NOMO-1 (cell line): ENCODE measurements around the gene WHRN.
A peak's percentile ranks its signal among the peaks of the same experiment; 100 is the strongest.

ENCODE experiments used
- DNase-seq, 2 experiments: peaks; one replicate each; lab custom pipeline; 2025; ENCODE audit not compliant: unreplicated experiment in 2 of 2; lab: John Stamatoyannopoulos, UW

Gene WHRN

DNA sequence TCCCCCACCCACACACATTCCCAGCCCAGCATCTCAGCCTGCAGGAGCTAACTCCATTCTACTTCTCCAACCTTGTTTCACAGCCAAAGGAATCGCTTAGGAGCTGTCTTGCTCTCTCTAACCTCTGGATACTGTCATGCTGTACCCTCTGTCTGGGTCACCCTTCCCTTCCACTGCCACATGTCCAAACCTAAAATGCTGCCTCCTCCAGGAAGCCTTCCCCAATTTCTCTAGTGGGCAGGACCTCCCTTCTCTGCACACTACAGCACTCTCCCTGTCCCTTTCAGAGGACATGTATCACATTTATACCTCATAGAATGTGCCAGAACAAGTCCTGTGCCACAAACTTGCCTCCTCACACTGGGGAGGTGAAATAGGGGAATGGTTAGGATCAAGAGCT is 30.8 kb downstream of the WHRN start:
- no peak for DNase-seq

DNA sequence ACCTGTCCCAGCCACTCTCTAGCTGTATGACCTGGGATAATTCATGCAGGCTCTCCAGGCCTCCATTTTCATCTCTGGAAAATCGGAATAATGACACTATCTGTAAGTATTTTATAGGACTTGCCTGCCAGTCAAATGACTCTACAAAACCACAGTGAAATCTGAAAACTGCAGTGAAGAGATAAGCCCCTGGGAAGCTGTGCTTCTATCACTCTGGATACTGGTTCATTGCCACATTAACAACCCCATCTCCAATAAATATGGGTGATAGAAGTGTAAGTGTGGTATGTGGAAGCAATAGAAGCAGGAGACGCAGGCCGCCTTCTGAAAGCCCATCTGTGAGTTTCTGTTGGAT is 31.8 kb downstream of the WHRN start:
- no peak for DNase-seq

DNA sequence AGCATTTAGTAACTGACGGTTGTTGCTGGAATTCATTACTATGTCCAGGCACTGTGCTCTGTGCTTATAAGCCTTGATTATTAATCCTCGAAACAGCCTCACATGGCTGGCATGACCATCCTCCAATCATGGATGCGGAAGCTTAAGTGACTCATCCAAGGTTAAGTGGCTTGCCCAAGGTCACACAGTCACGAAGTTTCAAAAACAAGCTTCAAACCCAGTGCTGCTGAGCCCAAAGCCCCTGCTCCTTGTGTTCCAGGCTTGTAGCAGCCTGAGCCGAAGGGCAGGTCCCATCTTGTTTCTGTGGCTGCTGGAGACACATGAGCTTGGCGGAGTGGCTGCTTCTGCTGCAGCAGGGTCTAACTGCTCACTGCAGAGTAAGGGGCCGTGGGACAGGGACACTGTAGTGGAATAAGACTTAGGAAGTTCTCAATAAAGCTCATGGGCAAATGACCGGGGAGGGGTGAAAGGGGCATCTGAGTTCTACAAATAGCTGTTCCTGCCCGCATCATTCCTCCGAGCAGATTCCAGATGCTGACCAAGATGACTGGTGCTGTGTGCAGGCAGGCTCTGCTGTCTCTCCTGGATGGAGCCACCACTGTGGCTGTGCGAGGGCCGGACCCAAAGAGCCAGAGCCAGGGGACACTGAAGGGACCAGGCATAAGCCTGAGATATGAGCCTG is 32.4 kb downstream of the WHRN start:
- DNase-seq = no peak

DNA sequence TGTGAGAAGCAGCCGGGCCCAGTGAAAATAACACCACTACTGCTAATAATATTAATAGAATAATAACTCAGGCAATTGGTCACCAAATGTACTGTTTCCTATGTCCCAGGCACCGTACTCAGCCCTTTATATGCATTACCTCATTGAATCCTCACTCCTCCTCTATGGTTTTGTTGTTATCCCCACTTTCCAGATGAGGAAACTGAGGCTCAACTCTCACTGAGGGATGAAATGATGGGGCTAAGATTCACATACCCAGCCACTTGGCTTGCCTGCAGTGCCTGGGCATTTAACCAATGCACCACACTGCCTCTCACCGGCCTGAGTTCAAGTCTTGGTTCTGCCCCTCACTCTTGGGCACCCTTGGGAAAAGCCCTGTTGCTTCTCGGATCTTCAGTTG is 34.1 kb downstream of the WHRN start:
- DNase-seq = no peak

DNA sequence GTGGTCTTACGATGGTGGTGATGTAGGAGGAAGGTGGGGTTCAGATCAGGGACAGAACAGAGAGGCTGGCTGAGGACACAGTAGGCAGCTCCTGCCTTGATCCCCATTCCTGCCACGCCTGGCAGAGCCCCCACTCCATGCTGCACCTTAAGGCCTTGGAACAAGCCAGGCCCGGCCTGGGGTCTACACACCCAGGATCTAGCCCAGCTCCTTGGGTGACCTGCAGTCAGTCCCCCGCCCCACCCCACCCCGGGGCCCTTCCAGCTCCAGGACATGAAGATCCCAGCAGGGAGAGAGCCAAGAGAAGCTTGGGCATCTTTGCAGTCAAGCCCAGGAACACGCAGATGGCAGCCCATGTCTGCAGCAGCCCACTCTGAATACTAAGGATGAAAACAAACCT is 34.7 kb downstream of the WHRN start:
- DNase-seq = no peak

DNA sequence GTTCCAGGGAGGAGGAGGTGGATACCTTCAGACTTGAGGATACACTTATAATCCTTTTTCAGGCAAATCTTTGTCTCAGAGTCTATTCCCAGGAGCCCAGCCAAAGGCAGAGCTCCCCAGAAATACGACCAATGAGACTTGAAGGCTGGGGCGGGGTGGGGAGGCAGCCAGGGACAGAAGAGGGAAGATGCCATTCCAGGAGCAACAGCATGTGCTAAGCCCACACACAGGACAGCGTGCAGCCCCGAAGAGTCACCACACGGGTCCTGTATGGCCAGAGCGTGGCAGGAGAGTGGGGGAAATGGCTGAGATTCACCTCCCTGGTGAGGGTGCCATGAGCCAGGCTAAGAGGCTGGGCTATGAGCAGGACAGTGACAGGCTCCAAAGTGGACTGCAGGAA is 35.2 kb downstream of the WHRN start:
- DNase-seq = no peak

DNA sequence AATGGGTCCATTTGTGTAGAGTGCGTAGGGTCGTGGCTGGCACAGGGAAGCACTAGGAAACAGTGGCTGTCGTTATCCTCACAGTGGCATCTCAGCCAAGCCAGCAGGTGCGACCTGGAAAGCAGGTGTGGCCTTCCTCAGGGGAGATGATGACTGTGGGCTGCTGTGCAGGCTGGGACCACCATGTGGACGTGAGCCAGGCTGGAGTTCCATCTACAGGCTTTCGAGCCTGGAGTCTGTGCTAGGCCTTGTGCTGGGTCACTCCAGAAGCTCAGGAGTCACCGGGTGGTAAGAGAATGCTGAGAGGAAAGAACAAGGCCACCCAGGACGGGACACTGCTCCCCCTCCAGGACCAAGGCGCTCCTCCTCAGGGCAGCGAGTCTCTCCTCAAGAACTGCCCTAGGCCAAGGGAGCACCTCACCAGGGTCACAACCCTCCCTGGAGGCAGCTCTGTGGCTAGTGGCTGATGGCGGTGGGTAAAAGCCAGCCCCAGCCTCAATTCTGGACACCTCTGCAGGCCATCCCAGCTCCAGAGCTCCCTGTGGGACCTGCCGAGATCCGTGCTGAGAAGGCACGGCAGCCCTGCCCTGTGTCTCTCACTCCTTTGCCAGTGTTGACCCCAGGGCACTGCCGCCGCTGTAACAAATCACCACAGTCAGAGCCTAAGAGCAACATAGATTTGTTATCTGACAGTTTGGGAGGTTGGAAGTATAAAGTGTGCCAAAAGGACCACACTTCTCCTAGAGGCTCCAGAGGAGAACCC is 36.0 kb downstream of the WHRN start:
- DNase-seq = no peak

DNA sequence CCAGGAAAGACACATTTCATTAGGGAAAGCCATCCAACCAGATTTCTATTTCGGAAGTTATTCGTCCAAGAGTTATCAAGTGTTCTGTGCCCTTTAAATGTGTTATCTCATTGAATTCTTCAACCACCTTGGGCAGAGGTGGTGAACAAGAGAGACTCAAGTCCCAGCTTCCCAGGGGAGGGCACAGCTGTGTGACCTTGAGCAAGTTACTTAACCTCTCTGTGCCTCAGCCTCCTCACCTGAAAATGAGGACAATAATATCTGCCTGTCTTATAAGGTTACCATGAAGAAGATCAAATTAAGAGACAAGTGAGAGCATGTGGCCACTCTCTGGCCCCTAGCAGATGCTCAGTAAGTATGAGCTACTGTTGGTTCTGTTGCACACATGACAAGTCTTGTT is 37.4 kb downstream of the WHRN start:
- DNase-seq = no peak

DNA sequence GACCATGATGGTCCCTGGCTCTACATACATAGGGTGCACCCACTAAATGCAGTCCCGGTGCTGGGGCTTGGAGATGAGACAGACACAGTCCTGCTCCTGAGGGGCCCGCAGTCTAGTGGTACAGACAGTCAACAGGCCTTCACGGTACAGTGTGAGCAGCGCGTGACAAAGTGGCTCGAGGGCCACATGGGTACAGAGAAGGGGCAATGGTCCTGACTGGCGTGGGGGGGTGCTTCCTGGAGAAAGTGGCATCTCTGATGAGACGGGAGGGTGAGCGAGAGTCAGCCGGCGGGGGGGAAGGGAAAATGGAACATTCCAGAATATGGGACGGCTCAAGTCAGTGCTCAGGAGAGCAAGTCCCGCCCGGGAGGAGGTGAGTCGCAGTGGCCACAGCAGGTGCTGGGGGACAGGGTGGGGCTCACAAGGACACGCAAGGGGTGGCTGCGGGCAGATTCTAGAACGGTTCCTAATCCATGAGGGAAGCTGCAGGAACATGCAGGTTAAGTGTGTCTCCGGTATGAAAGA is 38.0 kb downstream of the WHRN start:
- no peak for DNase-seq

DNA sequence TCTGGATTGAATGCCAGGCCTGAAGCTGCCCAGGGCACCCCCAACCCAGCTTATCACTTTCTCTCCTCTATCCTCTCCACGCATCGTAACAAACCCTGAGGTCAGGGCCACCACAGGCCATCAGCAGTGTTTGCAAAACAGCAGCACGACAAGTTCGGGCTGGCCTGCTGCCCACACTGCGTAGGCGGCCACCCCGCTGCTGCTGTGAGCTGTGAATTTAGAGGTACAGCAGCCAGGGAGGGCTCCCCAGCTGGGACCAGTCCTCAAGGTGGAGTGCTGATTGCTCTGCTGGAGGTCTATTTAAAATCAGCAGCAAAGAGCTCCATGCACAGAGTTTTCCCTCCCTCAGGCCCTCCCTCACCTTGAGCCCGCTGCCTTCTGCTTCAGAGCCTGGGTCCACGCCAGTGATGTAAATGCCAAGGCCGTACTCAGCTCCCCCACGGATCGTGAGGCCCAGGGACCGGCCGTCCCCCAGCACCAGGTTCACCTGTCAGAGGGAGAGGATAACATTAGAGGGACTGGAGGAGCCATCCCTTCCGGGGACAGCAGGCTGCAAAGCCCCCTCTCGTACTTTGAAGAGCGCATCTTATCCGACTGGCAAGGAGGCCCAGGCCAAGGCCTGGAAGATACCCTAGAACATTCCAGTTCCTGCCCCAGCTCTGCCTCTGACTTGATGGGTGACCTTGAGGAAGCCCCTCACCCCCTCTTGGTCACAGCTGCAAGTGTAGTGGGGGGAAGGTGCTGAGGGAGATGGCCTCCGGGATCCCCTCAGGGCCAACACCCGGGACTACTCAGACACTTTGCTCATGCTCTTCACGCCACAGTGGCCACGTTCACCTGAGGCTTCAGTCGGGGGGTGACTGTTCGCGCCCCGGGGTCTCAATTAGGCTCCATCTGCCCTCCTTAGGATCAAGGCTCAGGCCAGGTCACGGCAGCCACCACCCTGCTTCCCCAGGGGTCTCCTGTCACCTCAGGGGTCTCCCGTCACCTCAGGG is 39.1 kb downstream of the WHRN start:
- DNase-seq = no peak

DNA sequence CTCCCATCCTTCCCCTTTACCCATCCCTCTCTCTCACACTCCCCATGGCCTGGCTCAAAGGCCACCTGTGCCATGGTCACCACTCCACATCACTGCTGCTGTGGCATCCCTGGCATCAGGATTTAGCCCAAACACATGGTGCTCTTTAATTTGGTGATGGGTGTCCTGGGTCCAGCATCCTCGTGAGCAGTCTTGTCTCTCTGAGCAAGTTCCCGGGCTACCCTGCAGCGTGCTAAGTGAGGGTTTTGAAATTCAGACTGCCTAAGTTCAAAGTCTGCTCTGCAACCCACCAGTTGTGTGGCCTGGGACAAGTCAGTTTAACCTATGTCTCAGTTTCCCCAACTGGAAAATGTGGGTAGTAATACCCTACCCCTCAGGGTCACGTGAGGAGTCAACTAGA is 39.9 kb downstream of the WHRN start:
- no peak for DNase-seq

DNA sequence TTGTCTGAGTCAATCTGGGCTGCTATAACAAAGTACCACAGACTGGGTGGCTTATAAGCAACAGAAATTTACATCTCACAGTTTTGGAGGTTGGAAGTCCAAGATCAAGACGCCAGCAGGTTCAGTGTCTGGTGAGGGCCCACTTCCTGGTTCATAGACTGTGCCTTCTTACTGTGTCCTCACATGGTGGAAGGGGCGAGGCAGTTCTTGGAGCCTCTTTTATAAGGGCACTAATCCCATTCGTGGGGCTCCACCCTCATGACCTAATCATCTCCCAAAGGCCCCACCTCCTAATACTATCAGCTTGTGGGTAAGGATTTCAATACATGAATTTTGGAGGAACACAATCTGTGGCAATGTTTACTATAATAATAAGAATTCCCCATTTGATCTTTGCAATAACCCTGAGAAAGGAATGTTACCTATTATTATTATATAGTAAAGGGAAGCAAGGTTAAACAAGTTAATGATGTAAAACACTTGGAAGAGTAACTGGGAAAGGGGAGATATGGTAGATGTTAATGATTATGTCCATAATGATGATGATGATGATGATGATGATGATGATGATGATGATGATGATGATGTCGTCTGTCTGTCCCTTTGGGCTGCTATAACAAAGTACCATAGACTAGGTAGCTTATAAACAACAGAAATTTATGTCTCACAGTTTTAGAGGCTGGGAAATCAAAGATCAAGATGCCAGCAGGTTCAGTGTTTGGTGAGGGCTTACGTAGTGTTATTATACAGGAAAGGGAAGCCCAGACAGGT is 40.8 kb downstream of the WHRN start:
- DNase-seq = no peak

DNA sequence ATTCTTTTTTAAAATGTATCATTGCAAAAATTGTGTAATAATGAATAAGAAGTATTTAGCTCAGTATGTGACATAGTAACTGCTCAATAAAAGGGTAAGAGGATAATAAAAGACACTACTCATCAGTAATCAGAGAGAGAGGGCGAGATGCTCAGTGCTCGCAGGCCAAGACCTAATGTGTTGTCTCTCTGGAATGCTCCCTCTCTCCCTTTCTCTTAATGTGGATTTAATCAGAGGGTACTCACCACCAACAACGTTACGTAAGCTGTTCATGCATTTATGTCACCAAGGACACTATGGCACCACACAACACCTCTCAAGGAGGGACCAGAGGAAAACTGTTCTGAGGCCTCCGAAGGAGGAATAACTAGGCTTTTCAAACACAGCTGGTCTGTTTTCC is 42.5 kb downstream of the WHRN start:
- no peak for DNase-seq

DNA sequence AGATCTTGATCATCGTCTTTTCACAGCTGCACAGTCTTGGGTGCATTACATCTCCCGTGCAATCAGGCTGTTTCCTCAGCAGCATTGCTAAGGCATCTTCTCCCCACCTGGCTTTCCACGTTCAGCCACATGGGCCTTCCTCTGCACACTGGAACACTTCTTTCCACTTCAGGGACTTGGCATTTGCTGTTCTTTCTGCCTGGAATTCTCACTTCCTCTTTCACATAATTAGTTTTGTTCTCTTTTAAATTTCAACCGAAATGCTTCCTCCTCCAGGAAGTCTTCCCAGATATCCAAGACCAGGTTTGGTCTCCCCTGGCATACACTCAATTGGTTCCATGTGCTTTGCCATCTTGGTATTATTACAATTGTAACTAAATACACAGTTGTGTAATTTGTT is 43.8 kb downstream of the WHRN start:
- DNase-seq = peak in 1 of 2 experiments; percentile 25

DNA sequence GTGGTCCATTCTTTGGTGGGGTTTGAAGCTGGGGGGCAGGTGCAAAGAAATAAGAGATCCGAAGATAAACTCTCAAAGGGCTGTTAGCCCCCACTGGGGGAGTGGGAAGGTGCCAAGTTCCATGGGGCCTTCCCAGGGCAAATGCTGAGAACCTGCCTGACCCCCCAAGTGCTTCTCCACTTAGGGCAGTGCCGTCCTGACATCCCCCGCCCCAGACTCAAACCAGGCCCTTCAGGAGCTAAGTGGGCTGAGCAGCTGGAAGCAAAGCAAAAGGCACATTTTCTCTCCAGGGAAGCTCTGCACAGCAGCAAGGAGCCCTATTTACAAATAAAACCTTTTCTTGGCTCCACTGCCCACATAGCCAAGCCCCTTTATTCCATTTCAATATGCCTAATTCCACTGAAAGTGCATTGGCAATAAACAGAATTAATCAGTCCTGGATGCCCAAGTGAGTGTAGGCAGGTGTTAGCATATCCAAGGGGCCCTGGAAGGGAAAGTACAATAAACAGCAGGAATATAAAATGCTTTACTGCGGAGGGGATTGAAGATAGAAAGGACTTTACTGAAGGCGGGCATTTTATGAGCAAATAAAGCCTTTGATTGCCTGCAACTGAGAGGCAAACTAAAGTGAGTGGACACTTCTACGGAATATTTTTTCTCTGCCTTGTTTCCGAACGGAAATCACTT is 44.6 kb downstream of the WHRN start:
- DNase-seq = no peak

DNA sequence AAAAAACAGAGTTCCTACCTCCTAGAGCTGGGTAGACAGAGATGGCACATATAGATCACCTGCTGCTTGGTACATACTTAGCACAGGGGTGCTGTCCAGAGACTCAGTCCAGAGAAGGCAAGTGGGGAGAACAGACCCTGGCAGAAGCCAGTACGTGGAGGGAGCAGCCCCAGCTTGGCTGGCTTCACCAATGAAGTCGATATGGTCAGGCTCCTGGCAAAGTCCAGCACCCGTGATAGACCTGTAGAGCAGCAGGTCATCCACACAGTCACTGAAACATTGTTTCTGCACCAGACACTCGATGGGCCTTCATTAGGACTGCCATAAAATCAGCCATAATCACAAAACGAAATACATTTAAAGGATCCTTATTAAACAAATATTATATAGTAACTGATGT is 45.8 kb downstream of the WHRN start:
- no peak for DNase-seq

DNA sequence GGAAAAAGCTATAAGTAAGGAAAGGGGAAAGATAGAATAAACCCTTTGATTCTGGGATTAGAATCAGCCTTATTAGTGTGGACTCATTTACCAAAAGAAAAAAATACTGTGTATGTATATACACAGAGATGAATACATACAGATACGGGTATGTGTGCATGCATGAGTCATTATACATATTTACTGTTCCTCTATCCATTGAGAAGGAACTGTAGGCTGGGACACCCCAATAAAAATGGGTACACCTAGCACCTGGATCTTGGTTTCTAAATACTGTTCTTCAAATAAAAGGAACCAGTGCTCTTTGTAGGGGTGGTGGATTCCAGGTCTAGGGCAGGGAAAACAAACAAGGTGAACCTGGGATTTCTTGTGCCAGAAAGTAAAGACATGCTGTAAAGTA is 48.3 kb downstream of the WHRN start:
- DNase-seq = no peak

DNA sequence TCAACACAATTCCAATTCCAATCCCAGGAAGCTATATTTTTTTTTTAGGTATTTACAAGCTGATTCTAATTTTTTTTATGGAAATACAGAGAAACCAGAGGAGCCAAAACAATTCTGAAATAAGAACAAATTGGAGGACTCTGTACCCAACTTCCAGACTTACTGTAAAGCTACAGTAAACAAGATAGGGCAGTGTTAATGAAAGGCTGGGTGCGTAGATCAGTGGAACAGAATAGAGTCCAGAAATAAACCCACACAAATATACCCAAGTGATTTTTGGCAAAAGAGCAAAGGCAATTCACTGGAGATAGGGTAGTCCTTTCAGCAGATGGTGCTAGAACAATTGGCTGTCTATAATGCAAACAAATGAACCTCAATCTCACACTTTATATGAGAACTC is 50.6 kb downstream of the WHRN start:
- no peak for DNase-seq

DNA sequence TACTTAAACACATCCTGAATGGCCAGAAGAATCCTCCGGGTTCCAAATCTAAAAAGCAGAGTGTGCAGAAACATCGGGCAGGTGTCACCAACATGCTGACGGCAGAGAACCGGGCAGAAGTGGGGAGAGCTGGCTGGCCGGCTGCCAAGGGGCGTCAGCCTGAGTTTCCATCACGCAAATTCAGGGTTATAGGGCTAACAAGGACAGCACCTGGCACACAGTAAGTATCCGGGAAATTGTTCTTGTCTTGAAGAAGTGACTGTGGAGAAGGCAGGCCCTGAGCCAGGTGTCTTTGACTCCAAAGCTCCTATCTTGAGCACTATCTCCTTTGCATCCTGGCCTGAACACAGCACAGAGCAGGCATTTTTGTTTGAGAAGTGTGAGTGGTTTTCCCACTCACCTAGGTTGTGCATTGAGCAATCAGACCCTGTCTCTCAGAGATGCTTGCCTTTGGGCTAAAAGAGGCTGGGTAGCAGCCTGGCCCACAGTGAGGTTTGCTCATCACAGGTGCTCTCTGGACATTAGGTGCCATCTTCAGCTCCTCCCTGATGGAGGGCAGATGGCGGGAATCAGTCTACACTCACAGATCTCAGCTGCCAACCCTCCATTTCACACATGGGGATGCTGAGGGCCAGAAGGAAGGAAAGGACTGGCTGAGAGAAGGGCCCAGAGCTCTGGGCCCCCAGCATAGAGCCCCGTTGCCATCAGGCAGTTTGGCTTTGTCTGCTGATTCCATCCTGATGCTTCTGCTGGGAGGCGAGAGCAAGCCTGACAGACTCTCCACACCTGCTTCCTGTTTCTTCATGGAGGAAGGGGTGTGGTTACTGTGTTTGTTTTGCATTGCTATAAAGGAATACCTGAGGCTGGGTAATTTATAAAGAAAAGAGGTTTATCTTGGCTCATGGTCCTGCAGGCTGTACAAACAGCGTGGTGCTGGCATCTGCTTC is 52.8 kb downstream of the WHRN start:
- no peak for DNase-seq
